H9 (cell line): ENCODE results near the gene ICOSLG. TPM values are rescaled to one million over a fixed set of nuclear protein-coding genes. Genes with fewer than 3 reads are reported as not detected.

Source experiments
- DNase-seq: peaks from one replicate; pipeline ENCODE4 v3.0.0-alpha.2; 2017
- H2AFZ ChIP-seq: one replicate; pipeline ENCODE4 v1.6.1; 2013; ENCODE audit warnings: mild to moderate bottlenecking, low read length, control low read depth, moderate library complexity
- H2AK5ac ChIP-seq: 2 replicates; pipeline ENCODE4 v1.6.1; 2013; ENCODE audit warnings: low read length, control low read depth, mixed read lengths; ENCODE audit not compliant: insufficient read length
- H2BK120ac ChIP-seq: one replicate; pipeline ENCODE4 v1.6.1; 2013; ENCODE audit warnings: low read depth, mild to moderate bottlenecking, low read length, control low read depth, inconsistent platforms; ENCODE audit not compliant: poor library complexity, severe bottlenecking
- H2BK12ac ChIP-seq: 2 replicates; pipeline ENCODE4 v1.6.1; 2013; ENCODE audit warnings: low read length, control low read depth, mixed read lengths, low read depth; ENCODE audit not compliant: insufficient read length
- H2BK15ac ChIP-seq: 2 replicates; pipeline ENCODE4 v1.6.1; 2013; ENCODE audit warnings: low read depth, low read length, control low read depth
- H2BK20ac ChIP-seq: one replicate; pipeline ENCODE4 v1.6.1; 2013; ENCODE audit warnings: low read depth, mild to moderate bottlenecking, low read length, control low read depth, inconsistent platforms; ENCODE audit not compliant: poor library complexity, severe bottlenecking
- H2BK5ac ChIP-seq: 2 replicates; pipeline ENCODE4 v1.6.1; 2013; ENCODE audit warnings: low read length, control low read depth, mixed read lengths; ENCODE audit not compliant: insufficient read length
- H3K14ac ChIP-seq: 2 replicates; pipeline ENCODE4 v1.6.1; 2013; ENCODE audit warnings: low read length, control low read depth; ENCODE audit not compliant: insufficient read depth
- H3K18ac ChIP-seq: 2 replicates; pipeline ENCODE4 v1.6.1; 2013; ENCODE audit warnings: low read depth, mild to moderate bottlenecking, mixed read lengths, low read length, control low read depth; ENCODE audit not compliant: insufficient read length
- H3K23ac ChIP-seq: 2 replicates; pipeline ENCODE4 v1.6.1; 2013; ENCODE audit warnings: low read length, control low read depth, mixed read lengths, low read depth; ENCODE audit not compliant: insufficient read length
- H3K23me2 ChIP-seq: 2 replicates; pipeline ENCODE4 v1.6.1; 2013; ENCODE audit warnings: low read depth, mild to moderate bottlenecking, mixed read lengths, low read length, control low read depth; ENCODE audit not compliant: insufficient read length, poor library complexity, severe bottlenecking
- H3K27ac ChIP-seq: 2 replicates; pipeline ENCODE4 v1.5.1; 2013; ENCODE audit warnings: low read length, control low read depth, mixed read lengths, low read depth; ENCODE audit not compliant: insufficient read length
- H3K27me3 ChIP-seq: 2 replicates; pipeline ENCODE4 v1.6.1; 2013; ENCODE audit warnings: low read length, control low read depth, inconsistent platforms; ENCODE audit not compliant: insufficient read depth
- H3K4ac ChIP-seq: 2 replicates; pipeline ENCODE4 v1.6.1; 2013; ENCODE audit warnings: low read depth, mild to moderate bottlenecking, control low read depth, inconsistent platforms, low read length, moderate library complexity
- H3K4me1 ChIP-seq: 2 replicates; pipeline ENCODE4 v1.6.1; 2013; ENCODE audit warnings: low read length, control low read depth, inconsistent platforms; ENCODE audit not compliant: insufficient read depth
- H3K4me2 ChIP-seq: 2 replicates; pipeline ENCODE4 v1.6.1; 2013; ENCODE audit warnings: low read length, control low read depth, mixed read lengths; ENCODE audit not compliant: insufficient read length, insufficient read depth
- H3K56ac ChIP-seq: 2 replicates; pipeline ENCODE4 v1.6.1; 2013; ENCODE audit warnings: low read depth, mild to moderate bottlenecking, mixed read lengths, low read length, control low read depth; ENCODE audit not compliant: insufficient read length
- H3K79me1 ChIP-seq: 2 replicates; pipeline ENCODE4 v1.6.1; 2013; ENCODE audit warnings: low read depth, mild to moderate bottlenecking, moderate library complexity, low read length, control low read depth, inconsistent platforms; ENCODE audit not compliant: insufficient read depth, poor library complexity, severe bottlenecking
- H3K79me2 ChIP-seq: 2 replicates; pipeline ENCODE4 v1.6.1; 2013; ENCODE audit warnings: low read length, control low read depth, inconsistent platforms; ENCODE audit not compliant: insufficient read depth
- H3K9ac ChIP-seq: 2 replicates; pipeline ENCODE4 v1.6.1; 2013; ENCODE audit warnings: low read length, control low read depth, mixed read lengths; ENCODE audit not compliant: insufficient read length; ENCODE audit errors: extremely low read depth
- H3K9me3 ChIP-seq: one replicate; pipeline ENCODE4 v1.6.1; 2013; ENCODE audit warnings: low read depth, low read length, inconsistent platforms; ENCODE audit not compliant: control insufficient read depth
- H3T11ph ChIP-seq: one replicate; pipeline ENCODE4 v1.6.1; 2013; ENCODE audit warnings: mild to moderate bottlenecking, low read length, control low read depth, inconsistent platforms
- H4K20me1 ChIP-seq: one replicate; pipeline ENCODE4 v1.6.1; 2013; ENCODE audit not compliant: control insufficient read depth, insufficient read length, insufficient read depth
- H4K5ac ChIP-seq: 2 replicates; pipeline ENCODE4 v1.6.1; 2013; ENCODE audit warnings: low read depth, mild to moderate bottlenecking, mixed read lengths, low read length, control low read depth; ENCODE audit not compliant: insufficient read length
- H4K8ac ChIP-seq: replicated peaks from 2 replicates; pipeline ENCODE4 v1.6.1; 2013; ENCODE audit warnings: low read length, control low read depth, mixed read lengths, low read depth; ENCODE audit not compliant: insufficient read length
- H4K91ac ChIP-seq: 2 replicates; pipeline ENCODE4 v1.6.1; 2013; ENCODE audit warnings: low read depth, mild to moderate bottlenecking, moderate library complexity, mixed read lengths, low read length, control low read depth; ENCODE audit not compliant: insufficient read length
- H3K27ac Mint-ChIP-seq, 3 experiments: 2 replicates in 2 of 3; 3 replicates in 1 of 3; pipeline ENCODE4 v1.8.0; 2020 to 2021; ENCODE audit warnings: mixed read lengths in 3 of 3, mild to moderate bottlenecking in 1 of 3, moderate library complexity in 1 of 3
- H3K27me3 Mint-ChIP-seq: 2 replicates; pipeline ENCODE4 v1.8.0; 2021; ENCODE audit warnings: low read depth, mild to moderate bottlenecking, moderate library complexity, mixed read lengths
- H3K36me3 Mint-ChIP-seq, 3 experiments: 2 replicates in 2 of 3; 3 replicates in 1 of 3; pipeline ENCODE4 v1.8.0; 2020 to 2021; ENCODE audit warnings: low read depth in 3 of 3, mixed read lengths in 3 of 3; ENCODE audit not compliant: insufficient read depth in 1 of 3
- H3K4me1 Mint-ChIP-seq, 2 experiments: 2 replicates each; pipeline ENCODE4 v1.8.0; 2020; ENCODE audit warnings: mixed read lengths in 2 of 2
- H3K4me3 Mint-ChIP-seq, 2 experiments: 2 replicates in 1 of 2; 3 replicates in 1 of 2; pipeline ENCODE4 v1.8.0; 2020 to 2021; ENCODE audit warnings: mild to moderate bottlenecking in 2 of 2, mixed read lengths in 2 of 2, moderate library complexity in 1 of 2
- H3K9me3 Mint-ChIP-seq, 2 experiments: 2 replicates in 1 of 2; 3 replicates in 1 of 2; pipeline ENCODE4 v1.8.0; 2020; ENCODE audit warnings: mild to moderate bottlenecking in 2 of 2, mixed read lengths in 2 of 2, moderate library complexity in 1 of 2
- CTCF ChIP-seq: fragments of 200-600 bp; sonication (generic); conservative IDR thresholded peaks from 3 replicates; pipeline ENCODE4 v1.8.0; 2021; ENCODE audit warnings: antibody characterized with exemption, mild to moderate bottlenecking
- WGBS: extraction: QIAGEN DNeasy Blood & Tissue Kit; methylation state at CpG from one replicate; pipeline ENCODE4 v1.1.7; 2013; ENCODE audit warnings: missing lambda C conversion rate, low lambda C conversion rate, mixed read lengths; ENCODE audit not compliant: insufficient read length; ENCODE audit errors: extremely low coverage; 5-methylcytosine and 5-hydroxymethylcytosine counted together
- total RNA-seq: library from RNA; stranded (reverse); gene quantifications from 2 replicates; pipeline ENCODE4 v1.2.1, GENCODE V29; 2021

Gene ICOSLG
- total RNA-seq, 1 experiment from 2014 or later = 6.8 TPM

- H3K14ac ChIP-seq = no peak overlapping the region
- TF ChIP-seq CTCF = no peak
- H2BK15ac ChIP-seq = no peak overlapping the region
- no peaks in the 10 kb centered on the region for H4K20me1 ChIP-seq
- H3K23ac ChIP-seq = no peak overlapping the region
- H3K9me3 Mint-ChIP-seq = no peaks in the 10 kb centered on the region
- H2BK120ac ChIP-seq = no peak overlapping the region
- H3K9ac ChIP-seq = no peak overlapping the region
- no peak overlapping the region for H3K18ac ChIP-seq
- H3K9me3 ChIP-seq = no peaks in the 10 kb centered on the region
- H3K27me3 Mint-ChIP-seq = peaks cover 11% of the 10 kb centered on the region
- no peak overlapping the region for H2AFZ ChIP-seq
- no peak overlapping the region for H3K4ac ChIP-seq
- no peak overlapping the region for H3K4me3 Mint-ChIP-seq
- H3K4me2 ChIP-seq = no peak overlapping the region
- H3K27ac Mint-ChIP-seq = no peak overlapping the region
- no peaks in the 10 kb centered on the region; the same call in 1 of the 2 replicates for H3K4me1 ChIP-seq
- no peaks in the 10 kb centered on the region for H3K79me1 ChIP-seq
- no peak overlapping the region for H3K27ac ChIP-seq
- H3T11ph ChIP-seq = no peak overlapping the region
- H2AK5ac ChIP-seq = no peak overlapping the region
- H4K91ac ChIP-seq = no peak overlapping the region
- DNase-seq = no peak
- no CpG with 5 or more reads among the region's 9 CpGs for WGBS
- peaks cover 22 to 26% of the 10 kb centered on the region in 2 experiments for H3K4me1 Mint-ChIP-seq
- no peaks in the 10 kb centered on the region for H3K36me3 Mint-ChIP-seq
- H3K23me2 ChIP-seq = no peaks in the 10 kb centered on the region
- H3K79me2 ChIP-seq = no peaks in the 10 kb centered on the region
- H3K56ac ChIP-seq = no peak overlapping the region
- no peak overlapping the region for H4K5ac ChIP-seq
- no peak overlapping the region for H4K8ac ChIP-seq
- no peak overlapping the region for H2BK20ac ChIP-seq
- no peak overlapping the region for H2BK12ac ChIP-seq
- no peak overlapping the region for H2BK5ac ChIP-seq
- H3K27me3 ChIP-seq = no peaks in the 10 kb centered on the region
Measured at GRCh38 chr21:44281801-44282200, 41.1 kb upstream of the ICOSLG start.
